HEK293T (cell line): ENCODE measurements around the gene NOVA2.

Experiments
- ARNT ChIP-seq: fragments of 450-650 bp; IDR thresholded peaks from 2 replicates; pipeline ENCODE4 v1.6.1; 2017; ENCODE audit warnings: mild to moderate bottlenecking
- BHLHE40 ChIP-seq: fragments of 450-650 bp; IDR thresholded peaks from 2 replicates; pipeline ENCODE4 v1.6.1; 2016; ENCODE audit warnings: mild to moderate bottlenecking, moderate library complexity, borderline replicate concordance
- ELF4 ChIP-seq: fragments of 450-650 bp; IDR thresholded peaks from 2 replicates; pipeline ENCODE4 v1.6.1; 2017; ENCODE audit warnings: antibody characterized with exemption
- FOXA1 ChIP-seq: fragments of 450-650 bp; IDR thresholded peaks from 2 replicates; pipeline ENCODE4 v1.6.1; 2016; ENCODE audit warnings: mild to moderate bottlenecking
- FOXK2 ChIP-seq: fragments of 450-650 bp; IDR thresholded peaks from 2 replicates; pipeline ENCODE4 v1.6.1; 2016; ENCODE audit warnings: mild to moderate bottlenecking
- FOXM1 ChIP-seq: fragments of 450-650 bp; IDR thresholded peaks from 2 replicates; pipeline ENCODE4 v1.6.1; 2017; ENCODE audit warnings: mild to moderate bottlenecking, borderline replicate concordance
- HDGF ChIP-seq: fragments of 450-650 bp; IDR thresholded peaks from 2 replicates; pipeline ENCODE4 v1.6.1; 2017; ENCODE audit warnings: antibody characterized with exemption, borderline replicate concordance
- SP1 ChIP-seq: fragments of 450-650 bp; IDR thresholded peaks from 2 replicates; pipeline ENCODE4 v1.6.1; 2017
- SUZ12 ChIP-seq: fragments of 450-650 bp; IDR thresholded peaks from 2 replicates; pipeline ENCODE4 v1.6.1; 2016; ENCODE audit warnings: mild to moderate bottlenecking
- TARDBP ChIP-seq: fragments of 450-650 bp; IDR thresholded peaks from 2 replicates; pipeline ENCODE4 v1.6.1; 2016
- TF ChIP-seq, protein P1 (sequence below): fragments of 450-650 bp; IDR thresholded peaks from 2 replicates; pipeline ENCODE4 v1.6.1; 2016

DNA sequence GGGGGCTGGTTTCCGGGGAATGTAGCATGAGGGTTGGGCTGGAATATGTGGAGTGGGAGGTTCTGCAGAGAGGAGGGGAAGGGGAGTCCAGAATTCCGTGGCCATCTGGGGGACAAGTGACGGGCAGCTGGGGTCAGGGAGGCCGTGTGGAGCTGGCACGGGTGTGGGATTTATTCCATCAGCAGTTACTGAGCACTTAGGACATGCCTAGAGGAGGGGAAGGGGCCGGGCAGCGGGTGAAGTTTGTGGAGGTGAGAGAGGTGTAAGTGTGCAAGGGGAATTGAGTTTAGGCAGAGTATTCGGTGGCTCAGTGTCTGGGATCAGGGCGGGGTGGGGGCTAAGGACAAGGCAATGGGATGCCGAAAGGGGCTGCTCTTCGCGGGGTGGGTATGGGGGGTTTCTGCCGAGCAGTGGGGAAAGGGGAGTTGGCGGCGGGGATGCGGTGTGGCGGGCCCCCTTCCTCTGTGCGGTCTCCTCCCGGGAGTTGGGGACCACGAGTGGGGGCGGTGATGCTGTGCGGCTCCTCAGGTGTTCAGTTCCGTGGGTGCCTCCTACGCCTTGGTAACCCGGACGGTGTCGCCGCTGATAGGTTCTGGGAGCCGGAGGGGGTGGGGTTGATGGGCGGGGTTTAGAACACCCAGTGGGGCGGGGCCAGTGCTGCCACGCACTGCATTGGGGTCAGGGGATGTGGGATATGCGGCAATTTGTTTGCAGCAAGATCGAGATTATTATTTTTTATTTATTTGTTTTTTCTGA is 27.0 kb upstream of the NOVA2 start:
- TF ChIP-seq TARDBP (no peak), BHLHE40 (no peak), ARNT (no peak), SUZ12 (no peak), HDGF (no peak), FOXA1 (no peak), SP1 (no peak), ELF4 (no peak), FOXM1 (no peak), FOXK2 (no peak)
- TF ChIP-seq, protein P1, sequence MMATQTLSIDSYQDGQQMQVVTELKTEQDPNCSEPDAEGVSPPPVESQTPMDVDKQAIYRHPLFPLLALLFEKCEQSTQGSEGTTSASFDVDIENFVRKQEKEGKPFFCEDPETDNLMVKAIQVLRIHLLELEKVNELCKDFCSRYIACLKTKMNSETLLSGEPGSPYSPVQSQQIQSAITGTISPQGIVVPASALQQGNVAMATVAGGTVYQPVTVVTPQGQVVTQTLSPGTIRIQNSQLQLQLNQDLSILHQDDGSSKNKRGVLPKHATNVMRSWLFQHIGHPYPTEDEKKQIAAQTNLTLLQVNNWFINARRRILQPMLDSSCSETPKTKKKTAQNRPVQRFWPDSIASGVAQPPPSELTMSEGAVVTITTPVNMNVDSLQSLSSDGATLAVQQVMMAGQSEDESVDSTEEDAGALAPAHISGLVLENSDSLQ: no peak
